ENCODE measurements around the gene UROC1.

The UROC1 gene

DNA sequence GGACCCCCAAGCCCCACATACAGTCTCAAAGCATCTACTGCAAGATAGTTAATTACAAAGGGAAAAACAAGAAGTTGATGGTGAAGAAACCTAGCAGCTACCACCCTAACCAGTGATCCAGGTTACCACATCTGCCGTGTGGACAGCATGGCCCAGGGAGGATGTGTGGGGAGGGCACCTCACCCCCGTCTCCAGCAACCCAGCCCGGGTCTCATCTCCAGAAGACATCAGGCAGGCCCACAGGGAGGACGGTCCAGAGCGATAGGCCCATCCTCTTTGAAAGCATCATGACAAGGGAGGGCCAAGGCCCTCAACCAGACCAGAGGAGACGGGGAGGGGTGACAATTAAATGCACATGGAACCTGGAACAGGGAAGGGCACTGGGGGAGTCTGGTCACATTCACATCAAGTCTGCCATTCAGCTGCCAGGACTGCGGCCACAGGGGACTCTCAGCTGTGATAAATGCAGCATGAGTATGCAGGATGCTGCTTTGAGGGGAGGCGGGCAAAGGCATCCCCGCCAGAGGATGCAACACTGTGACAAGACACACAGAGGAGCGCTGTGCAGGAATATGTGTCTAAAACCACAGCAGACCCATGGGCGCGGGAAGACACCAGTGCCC lies 60.7 kb downstream of the UROC1 start:
- peak; percentile 28 for DNase-seq

DNA sequence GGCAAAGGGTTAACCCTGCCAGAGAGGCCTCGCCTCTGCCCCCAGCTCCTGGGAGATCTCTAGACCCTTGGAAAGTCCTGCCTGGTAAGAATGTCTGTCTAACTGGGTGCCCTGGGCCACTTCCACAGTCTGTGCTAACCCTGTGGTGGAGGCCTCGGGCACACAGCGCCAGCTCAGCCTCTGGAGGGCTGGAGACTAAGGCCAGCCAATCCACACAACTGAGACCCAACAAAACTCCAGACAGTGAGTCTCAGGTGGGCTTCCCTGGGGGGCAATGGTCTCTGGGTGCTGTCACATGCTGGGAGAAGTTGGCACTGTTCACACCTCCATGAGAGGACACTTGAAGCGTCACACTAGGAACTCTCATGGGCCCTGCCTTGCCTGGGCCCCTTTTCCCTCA lies 61.4 kb downstream of the UROC1 start:
- no peak for DNase-seq

DNA sequence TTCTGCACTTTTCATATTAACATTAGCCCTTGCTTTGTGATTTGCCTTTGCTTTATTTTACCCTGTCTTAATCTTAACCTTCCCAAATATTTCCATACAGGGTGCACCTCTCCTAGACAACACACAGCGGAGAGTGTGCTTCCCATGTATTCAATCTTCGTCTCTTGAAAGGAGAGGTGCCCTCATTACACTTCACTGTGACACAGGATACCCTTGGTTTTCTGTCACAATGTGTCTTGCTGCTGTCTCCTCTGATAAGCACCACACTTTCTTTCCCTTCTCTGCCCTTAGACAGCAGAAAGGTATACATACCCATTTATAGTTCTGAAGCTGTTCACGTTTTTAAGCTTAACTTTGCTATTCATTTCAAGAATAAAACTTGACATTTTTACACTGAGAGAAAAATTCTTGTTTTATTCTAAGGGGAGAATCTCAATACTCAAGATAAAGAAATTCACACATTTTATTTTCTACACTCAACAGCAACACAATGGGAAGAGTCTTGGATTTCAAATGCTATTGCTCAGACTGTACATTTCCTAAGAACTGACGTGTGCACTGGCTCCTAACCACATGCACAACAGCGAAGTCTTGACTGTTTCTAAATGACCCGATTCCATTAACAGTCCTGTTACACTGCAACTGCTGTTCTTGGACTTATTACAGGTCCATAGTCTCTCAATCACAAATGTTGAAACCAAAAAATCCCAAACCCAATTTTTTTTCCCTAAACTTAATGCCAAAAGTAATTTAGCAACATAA lies 63.0 kb downstream of the UROC1 start:
- DNase-seq: no peak

DNA sequence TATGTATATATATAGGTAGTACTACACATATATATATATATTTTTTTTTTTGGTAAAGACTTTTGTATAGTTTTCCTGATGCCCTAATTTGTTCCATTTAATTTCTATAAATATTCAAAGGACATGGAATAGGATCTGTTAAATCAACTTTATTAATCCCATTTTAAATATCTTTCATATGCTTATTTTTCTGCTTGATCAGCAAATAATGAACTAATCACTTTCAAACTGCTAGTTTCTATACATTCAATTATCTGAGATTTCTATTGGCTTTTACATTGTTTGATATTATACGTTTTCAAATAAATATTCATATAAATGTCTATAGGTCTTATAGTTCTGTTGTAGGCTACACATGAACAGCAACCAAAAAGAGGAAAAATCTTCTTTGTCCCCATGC lies 63.5 kb downstream of the UROC1 start:
- DNase-seq: no peak

DNA sequence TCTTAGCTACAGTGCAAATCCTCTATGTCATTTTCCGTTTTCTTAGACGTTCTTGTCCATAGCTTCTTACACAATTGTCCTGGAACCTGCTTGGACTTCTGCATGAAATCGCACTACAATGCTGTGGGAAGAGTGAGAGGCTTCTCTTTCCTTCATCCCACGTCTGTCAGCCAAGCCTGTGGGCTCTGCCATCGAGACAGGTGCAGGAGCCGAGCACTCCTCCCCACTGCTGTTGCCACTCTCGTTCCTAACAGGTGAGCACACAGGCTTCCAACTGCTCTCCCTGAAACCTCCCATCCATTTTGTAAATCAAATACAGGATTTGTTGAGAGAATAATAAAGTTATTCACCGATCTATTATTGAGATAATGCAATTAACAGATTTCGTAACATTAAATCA lies 65.4 kb downstream of the UROC1 start:
- DNase-seq: no peak

DNA sequence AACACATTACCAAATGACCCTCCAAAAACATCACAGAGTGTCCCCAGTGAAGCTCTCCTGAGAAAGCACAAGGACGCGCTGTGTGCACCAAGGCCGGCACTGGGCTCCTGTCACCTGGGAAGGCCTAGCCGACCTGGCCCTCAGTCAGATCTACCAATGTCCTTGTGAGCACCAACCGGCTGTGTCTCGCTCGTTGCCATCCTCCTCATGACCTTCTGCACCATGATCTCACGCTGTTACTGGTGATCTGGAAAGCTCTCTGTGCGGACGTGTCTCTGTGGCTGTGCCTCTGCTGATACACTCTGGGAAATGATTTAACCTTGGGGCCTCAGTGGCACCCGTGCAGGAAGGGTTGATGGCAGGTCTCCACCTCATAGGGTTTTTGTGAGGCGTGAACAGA lies 66.1 kb downstream of the UROC1 start:
- no peak for DNase-seq

DNA sequence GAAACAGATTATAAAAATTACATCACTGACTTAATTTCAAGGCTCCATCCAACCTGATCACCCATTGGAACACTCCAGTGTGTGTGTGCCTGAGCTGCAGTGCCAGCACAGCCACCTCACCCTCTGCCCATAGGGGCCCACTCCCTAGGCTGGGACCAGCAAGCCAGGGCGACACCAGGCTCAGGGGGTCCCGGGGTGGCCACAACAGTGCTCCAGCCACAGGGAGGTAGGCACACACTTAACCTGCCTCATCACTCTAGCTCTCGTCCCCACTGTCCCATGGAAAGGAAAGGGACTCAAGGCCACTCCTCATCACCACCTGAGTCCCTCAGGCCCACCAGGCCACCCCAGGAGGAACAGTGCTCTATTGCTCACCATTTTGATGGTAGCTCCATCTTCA lies 66.8 kb downstream of the UROC1 start:
- no peak for DNase-seq

DNA sequence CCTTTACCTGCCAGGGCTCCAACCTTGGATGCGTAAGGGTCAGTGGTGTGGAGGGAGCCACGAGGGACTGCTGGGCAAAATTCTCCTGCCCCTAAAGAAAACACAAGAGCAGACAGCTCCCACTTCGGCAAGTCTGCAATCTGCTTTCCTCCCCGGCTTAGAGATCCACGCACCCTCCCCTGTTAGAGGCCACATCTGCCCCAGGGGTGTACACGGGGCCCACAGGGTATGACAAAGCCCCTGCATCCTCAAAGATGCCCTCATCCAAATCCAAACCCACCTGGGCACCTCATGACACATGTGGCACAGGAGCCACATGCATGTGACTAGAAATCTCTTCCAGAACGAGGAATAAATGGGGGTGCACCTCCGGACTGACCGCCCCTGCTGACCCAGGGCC lies 67.4 kb downstream of the UROC1 start:
- DNase-seq: no peak

DNA sequence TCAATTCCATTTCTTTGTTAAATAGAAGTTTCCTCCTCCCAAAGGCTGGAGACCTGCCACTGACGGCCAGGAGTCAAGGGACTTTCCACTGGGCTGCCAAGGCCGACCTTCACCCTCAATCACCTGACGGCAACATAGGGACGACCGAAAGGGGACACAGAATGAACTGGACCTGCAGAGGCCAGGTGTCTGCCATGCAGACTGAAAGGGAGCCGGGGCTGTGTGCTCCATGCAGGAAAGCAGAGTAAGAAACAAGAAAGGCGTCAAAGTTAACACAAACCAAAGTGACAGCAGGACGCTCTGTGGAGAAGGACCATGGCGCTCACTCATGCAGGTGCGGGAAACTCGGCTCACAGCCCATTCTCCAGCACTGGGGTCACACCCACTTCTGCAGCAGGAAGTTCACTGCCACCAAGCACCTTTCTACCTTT lies 67.9 kb downstream of the UROC1 start:
- DNase-seq: no peak

DNA sequence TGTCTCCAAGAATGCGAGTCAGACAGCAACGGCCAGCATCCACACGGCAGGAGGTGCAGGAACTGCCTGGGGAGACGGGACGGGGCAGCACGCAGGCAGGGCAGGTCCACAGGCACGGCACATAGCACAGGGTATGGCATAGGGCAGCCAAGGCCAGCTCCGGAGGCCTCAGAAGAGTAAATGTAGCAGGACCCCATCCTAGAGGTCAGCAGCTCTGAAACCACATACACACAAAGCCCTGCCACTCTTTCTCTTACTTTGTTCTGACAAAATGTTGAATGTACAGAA lies 68.7 kb downstream of the UROC1 start:
- no peak for DNase-seq

DNA sequence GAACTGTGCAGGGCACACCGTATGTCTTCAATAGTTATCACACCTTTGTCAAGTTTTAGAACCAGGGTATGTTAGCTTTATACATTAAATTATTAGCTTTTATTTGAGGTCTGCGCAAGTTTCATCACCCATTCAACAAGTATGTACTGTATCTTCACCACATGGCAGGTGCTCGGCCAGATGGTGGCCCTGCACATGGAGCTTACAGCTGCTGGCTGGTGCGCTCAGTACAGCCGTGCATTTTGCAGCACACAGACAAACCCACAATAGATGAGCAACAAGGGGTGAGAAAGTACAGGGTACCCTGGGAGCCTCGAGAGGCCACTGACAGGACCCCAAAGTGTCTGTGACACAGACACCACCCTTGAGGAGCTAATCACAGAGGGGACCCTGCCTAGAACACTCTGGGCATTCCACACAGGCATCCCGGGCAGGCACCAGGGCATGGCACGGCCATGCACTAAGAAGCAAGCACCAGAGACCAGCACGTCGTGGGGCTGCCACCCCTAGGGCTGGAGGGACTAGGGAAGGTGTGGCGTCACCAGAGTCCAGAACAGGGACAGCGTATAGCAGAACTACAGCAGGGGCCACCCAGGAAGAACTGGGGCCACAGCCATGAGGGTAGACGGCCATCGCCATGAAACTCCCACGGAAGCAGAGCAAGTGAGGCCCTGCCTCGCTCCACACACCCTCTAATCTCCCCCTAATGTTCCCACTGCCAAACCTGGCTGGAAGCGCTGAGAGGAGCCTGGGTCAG lies 69.3 kb downstream of the UROC1 start:
- DNase-seq: no peak

DNA sequence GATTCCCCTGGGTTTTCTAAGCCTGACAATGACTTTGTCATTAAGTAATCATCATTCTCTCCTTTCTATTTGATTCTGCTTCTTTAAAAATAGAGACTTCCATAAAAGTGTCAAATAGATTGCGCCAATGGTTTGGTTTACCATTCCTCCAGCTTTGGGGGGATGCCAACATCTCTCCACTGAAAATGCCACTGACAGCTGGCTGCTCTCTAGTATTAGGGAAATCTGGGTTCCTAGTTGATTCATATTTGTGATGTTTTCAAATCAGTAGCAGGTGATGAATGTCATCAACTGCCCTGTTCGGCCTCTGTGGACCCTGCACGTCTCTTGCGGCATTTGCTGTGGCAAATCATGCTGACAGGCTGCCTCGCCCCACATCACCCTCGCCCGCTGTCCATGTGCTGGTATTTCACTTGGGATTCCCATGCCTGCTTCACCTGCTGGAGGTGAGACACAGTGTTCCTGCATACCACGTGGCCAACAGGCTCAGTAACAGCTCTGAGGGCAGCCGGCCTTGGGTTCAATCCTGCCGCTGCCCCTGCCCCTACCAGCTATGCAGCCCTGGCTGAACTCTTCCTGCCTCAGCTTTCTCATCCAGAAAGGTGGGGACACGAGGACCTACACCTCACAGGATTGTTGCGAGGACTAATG lies 70.0 kb downstream of the UROC1 start:
- DNase-seq: no peak

DNA sequence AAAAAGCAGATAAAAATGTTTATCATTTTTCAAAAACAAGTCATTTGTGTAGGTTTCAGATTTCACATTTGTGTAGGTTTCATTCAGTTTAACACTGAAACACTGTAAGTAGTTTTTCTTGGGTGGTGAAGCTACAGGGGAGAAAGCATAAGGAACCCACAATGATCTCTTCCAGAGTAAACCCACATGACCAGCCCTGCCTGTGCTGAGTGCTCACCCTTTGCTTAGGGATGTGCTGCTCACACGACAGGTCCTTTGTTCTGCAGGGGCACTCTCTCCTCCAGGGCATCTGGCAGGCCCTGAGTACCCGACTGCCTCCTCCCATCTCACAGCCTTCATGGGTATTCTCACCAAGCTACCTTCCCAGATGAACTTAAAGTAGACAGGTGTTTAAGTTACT lies 70.8 kb downstream of the UROC1 start:
- DNase-seq: no peak

DNA sequence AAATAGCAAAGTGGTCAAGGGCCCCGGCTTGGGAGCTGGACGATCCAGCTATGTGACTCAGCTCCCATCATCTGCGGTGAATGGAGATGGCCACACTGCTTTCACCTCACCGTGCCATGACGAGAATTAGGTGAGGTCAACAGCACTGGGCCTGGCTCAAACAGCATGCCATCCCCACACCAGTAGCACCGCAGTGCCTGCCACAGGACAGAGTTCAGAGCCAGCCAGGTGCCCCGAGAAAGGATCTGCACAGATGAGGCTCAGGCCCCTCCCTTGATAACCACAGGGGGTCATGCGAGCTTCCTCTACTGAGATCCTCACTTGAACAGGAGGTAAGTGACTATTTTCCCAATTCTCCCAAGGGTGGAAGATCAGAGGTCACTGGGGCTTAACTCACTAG lies 71.3 kb downstream of the UROC1 start:
- no peak for DNase-seq

DNA sequence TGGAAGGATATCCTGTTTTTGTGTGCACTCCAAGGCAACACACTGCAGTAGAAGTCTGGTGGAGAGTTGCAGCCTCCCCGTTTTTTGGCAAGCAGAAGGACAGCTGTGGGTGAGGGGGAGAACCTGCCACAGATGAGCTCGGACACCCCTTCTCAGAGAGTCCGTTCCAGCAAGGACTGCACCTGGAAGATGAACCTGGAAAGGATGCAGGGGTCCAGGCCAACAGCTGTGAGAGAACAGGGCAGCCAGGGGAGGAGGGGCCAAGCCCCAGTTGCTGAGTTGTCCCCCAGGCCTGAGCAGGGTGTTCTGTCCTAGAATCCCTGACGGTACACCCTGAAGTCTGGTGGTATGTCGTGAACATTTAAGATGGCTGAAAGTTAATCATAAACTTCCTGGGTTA lies 72.1 kb downstream of the UROC1 start:
- DNase-seq: no peak

DNA sequence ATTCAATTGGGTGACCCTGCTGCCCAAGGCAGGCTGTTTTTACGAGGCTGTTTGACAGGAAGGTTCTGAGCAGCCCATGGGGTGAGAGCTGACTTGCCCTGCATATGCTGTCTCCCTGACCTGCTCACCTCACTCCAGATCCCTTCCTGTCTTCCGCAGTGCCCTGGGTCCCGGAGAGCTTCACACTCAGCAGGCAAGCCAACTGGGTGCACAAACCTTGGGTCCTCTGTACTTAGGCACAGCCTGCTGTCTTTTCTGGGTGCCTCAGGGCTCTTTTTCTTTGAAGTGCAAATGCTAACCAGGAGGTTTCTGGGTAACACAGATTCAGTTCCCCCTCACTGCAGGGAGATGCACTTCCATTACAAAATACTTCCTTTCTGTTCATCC lies 74.7 kb downstream of the UROC1 start:
- DNase-seq: no peak

DNA sequence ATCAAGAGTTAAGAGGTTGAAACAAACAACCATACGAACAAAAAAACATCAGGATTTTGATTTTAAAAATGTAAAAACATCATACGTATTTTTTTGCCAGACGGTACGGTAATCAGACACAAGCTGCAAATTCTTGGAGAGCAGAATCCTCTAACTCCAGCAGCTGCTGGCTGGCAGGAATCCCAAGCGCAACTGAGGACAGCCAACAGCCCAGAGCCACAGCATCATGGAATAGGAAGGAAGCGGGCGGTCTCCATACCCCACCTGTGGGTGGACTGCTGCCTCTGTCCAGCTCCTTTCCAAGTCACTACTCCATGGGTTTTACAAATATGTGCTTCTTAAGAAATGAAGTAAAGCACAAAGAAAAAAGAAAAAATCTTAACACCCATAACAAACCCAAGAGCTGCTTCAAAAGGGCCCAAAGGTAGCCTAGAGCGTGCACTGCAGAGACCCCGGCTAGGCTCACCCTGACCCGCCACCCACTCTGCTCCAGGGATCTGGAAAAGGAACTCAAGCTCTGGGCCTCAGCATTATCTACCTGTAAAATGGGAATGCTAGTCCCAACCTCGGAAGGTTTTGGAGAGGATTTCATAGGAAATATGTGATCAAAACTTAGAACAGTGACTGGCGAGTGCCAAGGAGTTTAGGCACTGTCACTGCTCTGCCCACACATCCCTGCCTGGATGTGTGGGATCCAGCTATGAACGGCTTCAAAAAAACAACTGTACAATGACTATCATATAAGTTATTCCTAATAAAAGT lies 75.3 kb downstream of the UROC1 start:
- DNase-seq: no peak

DNA sequence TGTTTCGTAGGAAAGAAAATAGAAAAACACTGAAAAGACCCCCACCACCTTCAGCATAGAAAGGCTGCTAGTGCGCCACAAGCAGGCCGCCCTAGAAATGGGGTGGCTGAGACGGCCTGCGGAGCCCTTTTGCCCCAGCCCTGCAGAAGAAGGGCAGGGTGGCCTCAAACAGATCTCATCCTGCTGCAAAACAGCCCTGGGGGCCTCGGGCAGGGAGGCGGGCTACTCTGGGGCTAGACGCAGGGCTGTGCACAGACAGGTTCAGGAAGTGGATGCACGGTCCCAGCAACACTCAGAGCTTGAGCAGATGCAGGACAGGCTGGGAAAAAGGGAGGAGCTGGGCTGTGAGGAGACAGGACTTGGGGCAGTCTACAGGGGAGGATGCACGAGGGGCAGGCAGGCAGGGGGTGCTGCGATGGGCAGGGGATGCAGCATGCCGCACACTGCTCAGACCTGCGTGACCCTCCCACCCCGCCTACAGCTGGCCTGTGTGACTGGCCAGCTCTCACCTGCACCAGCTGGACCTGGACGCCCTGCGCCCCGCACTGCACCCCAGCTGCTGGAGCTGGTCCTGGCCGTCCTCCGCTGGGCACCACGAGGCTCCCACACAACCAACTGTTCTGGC lies 76.2 kb downstream of the UROC1 start:
- no peak for DNase-seq

DNA sequence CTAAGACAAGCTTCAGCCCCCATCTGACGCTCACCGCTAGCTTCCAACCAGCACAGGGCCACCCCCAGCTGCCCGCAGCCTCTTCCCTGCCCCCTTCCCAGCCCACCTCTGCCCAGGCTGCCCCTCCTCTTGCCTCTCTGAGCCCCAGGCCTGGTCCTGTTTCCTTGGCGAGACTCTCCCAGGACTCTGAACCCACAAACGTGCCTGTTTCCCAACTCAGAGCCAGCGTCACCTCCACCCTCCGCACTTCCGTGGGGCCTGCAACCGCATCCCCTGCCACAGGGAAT lies 76.9 kb downstream of the UROC1 start:
- DNase-seq: no peak

DNA sequence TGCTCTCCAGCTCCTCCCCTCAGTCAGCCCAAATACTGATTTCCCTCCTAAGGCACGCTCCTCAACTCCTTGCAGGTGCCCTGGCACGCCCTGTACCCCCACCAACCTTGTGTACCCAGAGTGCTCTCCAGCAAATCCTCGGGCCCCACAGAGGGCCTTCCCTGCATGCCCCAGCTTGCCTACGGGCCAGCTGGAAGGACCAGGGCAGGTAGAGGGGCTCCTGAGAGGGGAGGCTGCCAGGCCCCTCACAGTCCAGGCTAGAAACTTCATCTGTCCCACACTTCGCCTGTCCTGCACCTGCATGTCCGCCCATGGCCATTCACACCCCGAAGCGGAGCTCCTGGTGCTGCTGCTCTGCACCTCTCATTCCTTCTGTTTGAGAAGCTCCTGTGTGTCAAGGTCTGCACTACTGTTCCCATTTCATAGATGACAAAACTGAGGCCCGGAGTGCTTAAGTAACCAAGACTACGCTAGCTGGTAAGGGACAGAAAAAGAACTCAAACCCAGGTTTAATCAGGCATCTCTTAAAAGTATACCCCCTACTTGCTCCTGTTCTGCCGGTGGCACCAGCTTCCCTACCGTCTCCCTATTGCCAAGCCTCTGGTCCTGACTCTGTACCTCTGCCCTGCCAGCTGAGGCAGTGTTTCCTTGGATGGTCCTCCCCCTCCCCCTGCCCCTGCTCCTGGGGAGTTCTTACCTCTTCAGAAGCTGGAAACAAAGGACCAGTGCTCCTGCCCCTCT lies 77.4 kb downstream of the UROC1 start:
- no peak for DNase-seq

DNA sequence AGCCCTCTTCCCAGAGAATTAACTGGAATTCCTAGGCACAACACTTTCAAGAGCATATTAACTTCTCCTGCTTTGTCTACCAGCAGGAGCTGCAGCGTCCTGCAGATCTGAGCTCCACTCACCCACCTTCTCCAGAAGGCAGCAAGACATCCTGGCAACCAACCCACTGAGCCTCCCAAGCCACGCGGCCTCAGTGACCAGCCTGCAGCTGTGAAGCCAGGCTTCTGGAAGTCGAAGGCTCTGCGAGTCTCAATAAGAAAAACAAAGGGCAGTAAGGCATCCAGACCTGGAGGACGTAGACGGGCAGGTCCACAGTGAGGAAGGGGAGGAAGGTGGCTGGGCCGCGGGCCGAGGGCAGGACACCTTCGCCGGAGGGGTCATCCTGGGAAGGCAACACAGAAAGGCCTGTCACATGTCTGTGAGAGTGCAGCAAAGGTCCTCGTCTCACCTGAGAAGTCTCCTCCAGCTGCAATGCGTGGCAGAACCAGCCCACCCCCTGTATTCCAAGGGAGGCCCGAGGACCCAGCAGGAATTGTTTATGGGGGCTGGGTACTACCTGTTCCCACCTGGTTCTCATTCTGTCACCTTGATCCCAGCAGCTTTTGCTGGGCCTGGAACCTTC lies 78.1 kb downstream of the UROC1 start:
- DNase-seq: no peak

DNA sequence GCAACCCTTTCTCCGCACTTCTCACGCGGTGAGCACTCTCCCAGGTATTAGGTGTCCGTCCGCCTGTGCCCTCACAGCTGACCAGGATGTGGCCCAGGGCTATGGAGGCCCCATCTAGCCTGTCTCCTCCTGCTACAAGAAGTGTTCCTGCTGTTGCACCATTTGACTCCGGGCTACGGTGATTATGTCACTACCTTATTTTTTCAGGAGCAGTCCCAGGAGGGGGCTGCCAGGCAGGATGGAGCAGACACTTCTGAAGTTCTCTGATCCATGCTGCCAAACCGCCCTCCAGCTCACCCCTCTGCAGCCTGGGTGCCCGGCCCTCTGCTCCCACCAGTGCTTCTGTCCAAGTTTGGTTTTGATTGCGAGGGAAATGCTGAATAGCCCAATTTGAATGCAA lies 78.8 kb downstream of the UROC1 start:
- no peak for DNase-seq

All from retina (tissue), 1 donor.